ENCODE results near the gene MGST2. TPM values are rescaled to one million over a fixed set of nuclear protein-coding genes. Genes with fewer than 3 reads are reported as not detected.

MGST2 gene
- total and polyA plus RNA-seq, 4 donors = 69.6 to 170 (median 90.7) TPM

DNA sequence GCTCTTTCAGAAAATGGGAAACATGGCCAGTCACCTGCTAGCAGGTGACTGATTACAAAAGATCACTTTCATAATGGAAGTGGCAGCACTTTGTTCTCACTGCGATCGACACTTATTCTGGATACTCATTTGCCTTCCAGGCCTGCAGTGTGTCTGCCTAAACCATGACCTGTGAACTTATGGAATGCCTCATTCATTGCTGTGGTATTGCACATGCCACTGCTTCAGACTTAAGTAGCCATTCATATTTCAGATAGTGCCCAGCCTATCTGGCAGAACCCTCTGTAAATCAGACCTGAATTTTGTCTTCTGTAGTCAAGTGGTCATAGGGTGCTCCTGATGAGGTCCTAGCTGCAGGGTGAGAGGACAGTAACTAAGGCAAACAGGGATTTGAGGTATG is 23.3 kb upstream of the MGST2 start:
- no peak overlapping the region for H3K9ac ChIP-seq (ENCODE audit: low read depth in 1 of 2, low read length in 2 of 2)
- H3K36me3 ChIP-seq (ENCODE audit: control insufficient read depth in 4 of 4, insufficient read depth in 3 of 4, low read depth in 1 of 4, low read length in 3 of 4) = no peaks in the 10 kb centered on the region
- H3K27ac ChIP-seq (ENCODE audit: low read depth in 1 of 2, low read length in 2 of 2) = no peak overlapping the region
- no peak for DNase-seq (ENCODE audit: low spot score)
- no peaks in the 10 kb centered on the region for H3K9me3 ChIP-seq (ENCODE audit: control insufficient read depth in 4 of 4, low read length in 3 of 4)
- no peaks in the 10 kb centered on the region for H3K27me3 ChIP-seq (ENCODE audit: control insufficient read depth in 4 of 4, insufficient read depth in 4 of 4, low read length in 3 of 4)
- TF ChIP-seq, protein P1, sequence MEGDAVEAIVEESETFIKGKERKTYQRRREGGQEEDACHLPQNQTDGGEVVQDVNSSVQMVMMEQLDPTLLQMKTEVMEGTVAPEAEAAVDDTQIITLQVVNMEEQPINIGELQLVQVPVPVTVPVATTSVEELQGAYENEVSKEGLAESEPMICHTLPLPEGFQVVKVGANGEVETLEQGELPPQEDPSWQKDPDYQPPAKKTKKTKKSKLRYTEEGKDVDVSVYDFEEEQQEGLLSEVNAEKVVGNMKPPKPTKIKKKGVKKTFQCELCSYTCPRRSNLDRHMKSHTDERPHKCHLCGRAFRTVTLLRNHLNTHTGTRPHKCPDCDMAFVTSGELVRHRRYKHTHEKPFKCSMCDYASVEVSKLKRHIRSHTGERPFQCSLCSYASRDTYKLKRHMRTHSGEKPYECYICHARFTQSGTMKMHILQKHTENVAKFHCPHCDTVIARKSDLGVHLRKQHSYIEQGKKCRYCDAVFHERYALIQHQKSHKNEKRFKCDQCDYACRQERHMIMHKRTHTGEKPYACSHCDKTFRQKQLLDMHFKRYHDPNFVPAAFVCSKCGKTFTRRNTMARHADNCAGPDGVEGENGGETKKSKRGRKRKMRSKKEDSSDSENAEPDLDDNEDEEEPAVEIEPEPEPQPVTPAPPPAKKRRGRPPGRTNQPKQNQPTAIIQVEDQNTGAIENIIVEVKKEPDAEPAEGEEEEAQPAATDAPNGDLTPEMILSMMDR (IDR thresholded peaks at IDR 0.05; ENCODE audit: low read depth, low read length, missing input control) = no peak
- TF ChIP-seq HNF4G (IDR thresholded peaks at IDR 0.05) (no peak), RAD21 (IDR thresholded peaks at IDR 0.05) (no peak), SP1 (IDR thresholded peaks at IDR 0.05) (no peak)
- TF ChIP-seq, protein P2, sequence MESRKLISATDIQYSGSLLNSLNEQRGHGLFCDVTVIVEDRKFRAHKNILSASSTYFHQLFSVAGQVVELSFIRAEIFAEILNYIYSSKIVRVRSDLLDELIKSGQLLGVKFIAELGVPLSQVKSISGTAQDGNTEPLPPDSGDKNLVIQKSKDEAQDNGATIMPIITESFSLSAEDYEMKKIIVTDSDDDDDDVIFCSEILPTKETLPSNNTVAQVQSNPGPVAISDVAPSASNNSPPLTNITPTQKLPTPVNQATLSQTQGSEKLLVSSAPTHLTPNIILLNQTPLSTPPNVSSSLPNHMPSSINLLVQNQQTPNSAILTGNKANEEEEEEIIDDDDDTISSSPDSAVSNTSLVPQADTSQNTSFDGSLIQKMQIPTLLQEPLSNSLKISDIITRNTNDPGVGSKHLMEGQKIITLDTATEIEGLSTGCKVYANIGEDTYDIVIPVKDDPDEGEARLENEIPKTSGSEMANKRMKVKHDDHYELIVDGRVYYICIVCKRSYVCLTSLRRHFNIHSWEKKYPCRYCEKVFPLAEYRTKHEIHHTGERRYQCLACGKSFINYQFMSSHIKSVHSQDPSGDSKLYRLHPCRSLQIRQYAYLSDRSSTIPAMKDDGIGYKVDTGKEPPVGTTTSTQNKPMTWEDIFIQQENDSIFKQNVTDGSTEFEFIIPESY (IDR thresholded peaks at IDR 0.05) = no peak
- H3K4me1 ChIP-seq (ENCODE audit: control insufficient read depth in 4 of 4, insufficient read depth in 4 of 4, low read length in 3 of 4) = no peaks in the 10 kb centered on the region
- no peak overlapping the region for H3K4me3 ChIP-seq (ENCODE audit: low read depth in 1 of 3, low read length in 3 of 3)
- 92% methylated on average over 2 of the region's 2 CpGs for WGBS

DNA sequence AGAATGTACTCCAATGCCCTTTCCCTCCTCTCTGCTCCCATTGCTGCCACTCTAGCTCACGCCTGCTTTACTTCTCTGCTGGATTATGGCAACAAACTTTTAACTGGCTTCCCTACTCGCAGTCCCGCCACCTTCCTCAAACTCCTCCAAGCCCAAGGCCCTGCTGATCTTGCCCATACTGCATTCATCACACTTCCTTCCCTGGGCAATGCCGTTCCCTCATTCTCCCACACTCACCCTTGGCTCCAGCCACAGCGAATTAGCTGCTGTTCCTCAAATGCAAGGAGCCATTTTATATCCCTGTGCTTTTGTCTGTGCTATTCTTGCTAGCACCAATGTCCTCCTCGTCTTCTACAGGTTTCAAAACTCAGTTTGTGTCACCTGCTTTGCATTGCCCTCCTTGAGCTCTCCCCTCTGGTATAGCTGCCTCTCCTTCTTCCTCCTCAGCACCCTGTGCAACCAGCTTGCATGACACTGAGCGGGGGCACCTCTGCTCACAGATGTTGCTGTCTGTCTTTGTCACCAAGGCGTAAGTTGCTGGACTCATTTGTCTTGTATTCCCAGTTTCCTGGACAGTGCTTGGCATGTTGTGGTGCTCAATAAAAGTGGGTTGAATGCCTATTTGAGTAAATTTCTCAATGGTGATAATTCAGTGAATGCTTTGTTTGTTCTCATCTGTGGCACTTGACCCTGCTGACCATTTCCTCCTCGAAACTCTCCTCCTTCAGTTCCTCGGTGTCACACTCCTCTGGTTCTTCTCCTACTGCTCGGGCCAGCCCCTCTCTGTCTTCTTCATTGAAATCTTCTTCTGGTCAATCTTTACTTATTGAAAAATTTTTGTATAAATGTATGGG is 22.4 kb upstream of the MGST2 start:
- H3K4me3 ChIP-seq (ENCODE audit: low read depth in 1 of 3, low read length in 3 of 3) = no peak overlapping the region
- 89% methylated on average over 11 of the region's 11 CpGs for WGBS
- no peaks in the 10 kb centered on the region for H3K4me1 ChIP-seq (ENCODE audit: control insufficient read depth in 4 of 4, insufficient read depth in 4 of 4, low read length in 3 of 4)
- no peak overlapping the region for H3K27ac ChIP-seq (ENCODE audit: low read depth in 1 of 2, low read length in 2 of 2)
- H3K9ac ChIP-seq (ENCODE audit: low read depth in 1 of 2, low read length in 2 of 2) = no peak overlapping the region
- no peaks in the 10 kb centered on the region for H3K36me3 ChIP-seq (ENCODE audit: control insufficient read depth in 4 of 4, insufficient read depth in 3 of 4, low read depth in 1 of 4, low read length in 3 of 4)
- no peaks in the 10 kb centered on the region for H3K9me3 ChIP-seq (ENCODE audit: control insufficient read depth in 4 of 4, low read length in 3 of 4)
- no peak for TF ChIP-seq GABPA (IDR thresholded peaks at IDR 0.05 in 1 of 2, conservative IDR thresholded peaks at IDR 0.05 in 1 of 2)
- DNase-seq (ENCODE audit: low spot score) = no peak
- H3K27me3 ChIP-seq (ENCODE audit: control insufficient read depth in 4 of 4, insufficient read depth in 4 of 4, low read length in 3 of 4) = no peaks in the 10 kb centered on the region

DNA sequence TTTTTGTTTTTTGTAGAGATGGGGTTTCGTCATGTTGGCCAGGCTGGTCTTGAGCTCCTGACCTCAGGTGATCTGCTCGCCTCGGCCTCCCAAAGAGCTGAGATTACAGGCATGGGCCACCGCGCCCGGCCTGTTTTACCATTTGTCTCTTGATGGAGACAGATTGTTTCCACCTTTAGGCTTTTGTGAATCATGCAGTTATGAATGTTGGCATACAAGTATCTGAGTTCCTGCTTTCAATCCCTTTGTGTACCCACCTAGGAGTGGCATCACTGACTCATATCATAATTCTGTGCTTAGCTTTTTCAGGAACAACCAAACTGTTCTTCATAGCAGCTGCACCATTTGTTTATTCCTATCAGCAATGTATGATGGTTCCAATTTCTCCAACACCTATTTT is 20.2 kb upstream of the MGST2 start:
- Histone ChIP-seq H3K4me1 (ENCODE audit: control insufficient read depth in 4 of 4, insufficient read depth in 4 of 4, low read length in 3 of 4) (no peaks in the 10 kb centered on the region), H3K9ac (ENCODE audit: low read depth in 1 of 2, low read length in 2 of 2) (no peak overlapping the region), H3K36me3 (ENCODE audit: control insufficient read depth in 4 of 4, insufficient read depth in 3 of 4, low read depth in 1 of 4, low read length in 3 of 4) (no peaks in the 10 kb centered on the region), H3K27ac (ENCODE audit: low read depth in 1 of 2, low read length in 2 of 2) (no peak overlapping the region), H3K9me3 (ENCODE audit: control insufficient read depth in 4 of 4, low read length in 3 of 4) (no peaks in the 10 kb centered on the region), H3K27me3 (ENCODE audit: control insufficient read depth in 4 of 4, insufficient read depth in 4 of 4, low read length in 3 of 4) (no peaks in the 10 kb centered on the region), H3K4me3 (ENCODE audit: low read depth in 1 of 3, low read length in 3 of 3) (no peak overlapping the region)
- DNase-seq (ENCODE audit: low spot score) = no peak
- 92% methylated on average over 6 of the region's 6 CpGs for WGBS
- TF ChIP-seq, protein P3, sequence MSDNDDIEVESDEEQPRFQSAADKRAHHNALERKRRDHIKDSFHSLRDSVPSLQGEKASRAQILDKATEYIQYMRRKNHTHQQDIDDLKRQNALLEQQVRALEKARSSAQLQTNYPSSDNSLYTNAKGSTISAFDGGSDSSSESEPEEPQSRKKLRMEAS (IDR thresholded peaks at IDR 0.05) = no peak

DNA sequence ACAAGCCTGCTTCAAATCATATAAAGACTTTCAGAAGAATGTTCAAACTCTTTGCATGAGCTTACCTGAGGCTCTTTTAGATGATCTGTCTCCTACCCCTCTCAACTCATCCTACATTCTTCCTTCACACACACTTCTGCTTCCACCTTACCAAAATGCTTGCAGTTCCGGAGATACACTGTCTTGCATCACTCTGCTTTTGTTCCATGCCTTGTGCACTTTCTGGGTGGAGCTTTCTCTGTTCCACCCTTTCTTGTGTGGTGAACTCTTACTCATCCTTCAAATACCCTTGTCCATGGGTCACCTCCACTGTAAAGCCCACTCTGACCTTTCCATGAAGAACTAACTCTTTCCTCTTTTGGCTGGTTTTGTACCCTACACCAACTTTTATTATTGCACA is 18.4 kb upstream of the MGST2 start:
- H3K27me3 ChIP-seq (ENCODE audit: control insufficient read depth in 4 of 4, insufficient read depth in 4 of 4, low read length in 3 of 4) = no peaks in the 10 kb centered on the region
- no peak overlapping the region for H3K27ac ChIP-seq (ENCODE audit: low read depth in 1 of 2, low read length in 2 of 2)
- H3K4me1 ChIP-seq (ENCODE audit: control insufficient read depth in 4 of 4, insufficient read depth in 4 of 4, low read length in 3 of 4) = peaks cover 0 to 4% (median 1%) of the 10 kb centered on the region in 4 donors
- 92% methylated on average over 1 of the region's 1 CpG for WGBS
- no peak for TF ChIP-seq EGR1 (IDR thresholded peaks at IDR 0.05; ENCODE audit: low read depth in 2 of 2)
- no peak for DNase-seq (ENCODE audit: low spot score)
- H3K4me3 ChIP-seq (ENCODE audit: low read depth in 1 of 3, low read length in 3 of 3) = no peak overlapping the region
- no peaks in the 10 kb centered on the region for H3K36me3 ChIP-seq (ENCODE audit: control insufficient read depth in 4 of 4, insufficient read depth in 3 of 4, low read depth in 1 of 4, low read length in 3 of 4)
- H3K9me3 ChIP-seq (ENCODE audit: control insufficient read depth in 4 of 4, low read length in 3 of 4) = no peaks in the 10 kb centered on the region
- H3K9ac ChIP-seq (ENCODE audit: low read depth in 1 of 2, low read length in 2 of 2) = no peak overlapping the region
